ENCODE results near the gene GTF2E1. TPM values are rescaled to one million over a fixed set of nuclear protein-coding genes. Genes with fewer than 3 reads are reported as not detected.
"Not testable (repeated sequence)": the region's sequence is repeated elsewhere in the genome, so short reads cannot be mapped to it uniquely, and the experiment has no call there.

The GTF2E1 gene
- total RNA-seq (2014; rRNA removed; shearing (Covaris generic); ENCODE audit: low replicate concordance): 14.5 and 33.2 TPM in 2 replicates

DNA sequence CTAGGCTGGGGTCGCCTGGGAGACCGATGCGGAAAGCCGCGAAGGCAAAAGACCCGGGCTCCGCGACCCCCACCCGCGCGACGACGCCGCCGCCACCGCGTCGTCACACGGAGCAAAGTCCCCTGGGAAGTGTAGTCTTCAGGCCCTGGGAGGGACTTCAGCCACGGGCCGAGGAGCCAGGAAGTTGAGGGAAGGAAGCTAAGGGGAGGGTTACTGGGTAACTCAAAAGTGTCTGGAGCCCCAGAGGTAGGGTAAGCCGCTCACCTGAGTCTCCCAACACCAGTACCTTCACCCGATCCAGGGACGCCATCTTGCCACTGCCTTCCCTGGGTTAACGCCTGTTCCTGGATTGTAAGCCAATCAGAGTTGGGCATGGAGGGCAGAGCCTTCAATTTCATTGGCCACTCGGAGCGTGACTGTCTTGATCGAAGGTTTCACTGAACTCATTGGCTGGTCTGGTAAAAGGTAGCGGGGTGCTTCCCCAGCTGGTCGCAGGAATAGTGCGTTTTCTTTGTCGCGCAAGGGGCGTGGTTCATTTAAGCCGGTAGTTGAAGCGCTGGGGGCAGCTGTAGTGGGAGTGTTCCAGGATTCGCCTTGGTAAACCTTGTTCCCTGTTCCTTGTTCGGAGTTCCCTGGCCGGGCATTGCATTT lies at the start of gene GTF2E1, which contains the start of gene RABL3:
TSS of gene GTF2E1 (plus strand) at position 547 of the 651 bp plus-strand sequence. CDS start 7,809 bp downstream, outside the sequence.
TSS of gene RABL3 (minus strand) at position 319 of the 651 bp plus-strand sequence. CDS start at position 310, 9 bp downstream.
- DNase-seq (ENCODE audit: low read depth): peak; percentile 97
- in situ Hi-C loops (cut with HindIII; ENCODE audit: low pct_unique_long_range_greater_than_20kb, low sequenced_read_pairs): no loop called here

DNA sequence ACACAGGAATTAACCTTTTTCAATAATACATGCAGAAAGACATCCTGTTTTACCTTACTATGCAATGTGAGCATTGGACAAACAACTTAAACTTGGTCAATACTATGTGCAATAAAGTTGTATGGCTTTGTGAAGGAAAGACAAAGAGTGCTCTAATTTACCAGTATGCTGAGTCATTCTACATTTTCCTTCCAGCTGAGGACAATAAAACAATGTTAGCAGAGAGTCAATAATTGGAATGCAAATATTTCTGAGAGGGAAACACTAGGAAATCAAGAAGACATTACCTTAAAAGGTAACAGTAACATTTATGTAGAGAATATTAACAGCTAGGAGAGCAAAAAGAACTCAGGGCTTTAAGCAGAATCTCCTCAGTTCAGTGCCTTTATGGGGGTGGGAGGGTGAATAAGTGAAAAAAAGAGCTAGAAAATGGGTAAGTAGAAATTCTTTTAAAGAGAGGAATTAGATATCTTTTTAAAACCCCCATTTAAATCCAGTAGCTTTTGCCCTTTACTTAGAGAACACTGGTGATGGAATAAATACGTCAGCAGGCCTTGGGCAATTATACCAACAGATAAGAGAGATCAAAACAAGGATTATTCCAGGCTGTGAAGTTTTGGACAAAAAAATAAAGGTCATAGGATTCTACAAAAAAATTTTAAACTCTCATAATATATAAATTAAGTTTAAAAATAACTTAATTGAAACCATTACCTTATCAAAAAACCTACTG lies 48.9 kb upstream of the GTF2E1 start:
- in situ Hi-C loops (cut with HindIII; ENCODE audit: low pct_unique_long_range_greater_than_20kb, low sequenced_read_pairs): no loop called here
- DNase-seq (ENCODE audit: low read depth): peak; percentile 10

DNA sequence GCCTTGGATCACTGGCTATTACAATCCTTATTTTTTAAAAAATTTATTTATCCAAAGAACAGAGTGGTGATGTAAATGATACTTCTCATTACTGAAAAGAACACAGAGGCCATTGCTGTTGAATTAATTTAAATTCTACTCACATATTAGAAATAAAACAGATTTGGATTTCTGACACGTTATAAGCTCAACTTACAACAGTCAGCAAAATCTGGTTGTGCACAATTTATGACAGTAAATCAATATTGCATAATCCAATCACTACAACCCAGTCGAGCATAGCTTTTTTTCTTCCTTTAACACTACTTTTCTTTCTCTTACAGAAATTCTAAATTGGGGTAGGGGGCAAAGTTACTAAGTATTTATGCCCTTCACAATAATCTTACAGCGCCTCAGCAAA lies 43.2 kb upstream of the GTF2E1 start:
- no peak for DNase-seq (ENCODE audit: low read depth)
- in situ Hi-C loops (cut with HindIII; ENCODE audit: low pct_unique_long_range_greater_than_20kb, low sequenced_read_pairs): no loop called here

DNA sequence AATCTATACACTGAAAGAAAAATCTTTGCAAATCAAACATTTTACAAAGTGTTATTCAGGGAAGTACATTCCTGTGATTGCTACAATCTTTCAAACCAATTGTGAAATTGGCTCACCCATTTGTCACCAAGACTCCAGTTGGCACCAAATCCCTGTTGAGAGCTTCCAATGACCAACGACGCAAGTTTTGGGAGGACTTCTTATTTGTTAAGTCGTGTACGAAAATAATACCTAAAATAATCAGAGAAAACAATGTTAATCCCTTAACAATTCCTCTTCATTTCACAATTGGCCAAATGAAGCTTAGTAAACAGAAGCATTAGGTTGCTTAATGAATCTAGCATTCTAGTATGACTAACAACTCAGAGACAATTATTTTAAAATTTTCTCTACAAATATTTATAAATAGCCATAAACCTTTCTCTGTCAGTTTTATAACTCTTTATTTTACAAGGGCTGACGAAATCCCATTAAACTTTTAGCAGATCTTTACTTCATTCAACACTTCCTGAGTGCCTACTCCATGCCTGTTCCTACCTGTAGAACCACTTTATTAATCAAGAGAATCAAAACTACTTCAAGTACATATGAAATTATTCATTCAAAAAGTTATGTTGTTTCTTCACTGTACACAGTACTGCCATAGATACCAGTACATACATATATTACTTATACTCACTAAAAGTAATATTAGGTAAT lies 36.5 kb upstream of the GTF2E1 start:
- in situ Hi-C loops (cut with HindIII; ENCODE audit: low pct_unique_long_range_greater_than_20kb, low sequenced_read_pairs): no loop called here
- no peak for DNase-seq (ENCODE audit: low read depth)

DNA sequence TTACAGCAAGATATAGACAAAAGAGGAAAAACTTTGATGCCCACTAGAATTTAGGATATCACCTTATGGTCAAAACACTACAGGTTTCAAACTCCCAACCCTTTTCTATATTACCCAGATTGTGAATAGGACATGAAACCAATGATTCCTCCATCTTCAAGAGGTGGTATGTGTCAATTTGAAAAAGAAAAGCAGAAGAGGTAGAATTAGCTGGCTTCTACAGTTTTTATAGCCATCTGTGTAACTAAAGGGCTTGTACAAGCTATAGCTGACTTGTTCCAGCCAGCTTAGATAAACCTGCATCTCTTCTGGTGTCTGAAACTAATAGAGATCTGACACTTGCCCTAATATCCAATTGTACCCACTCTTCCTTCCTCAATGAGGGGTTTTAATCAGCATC lies 35.6 kb upstream of the GTF2E1 start:
- in situ Hi-C loops (cut with HindIII; ENCODE audit: low pct_unique_long_range_greater_than_20kb, low sequenced_read_pairs): no loop called here
- DNase-seq (ENCODE audit: low read depth): no peak

DNA sequence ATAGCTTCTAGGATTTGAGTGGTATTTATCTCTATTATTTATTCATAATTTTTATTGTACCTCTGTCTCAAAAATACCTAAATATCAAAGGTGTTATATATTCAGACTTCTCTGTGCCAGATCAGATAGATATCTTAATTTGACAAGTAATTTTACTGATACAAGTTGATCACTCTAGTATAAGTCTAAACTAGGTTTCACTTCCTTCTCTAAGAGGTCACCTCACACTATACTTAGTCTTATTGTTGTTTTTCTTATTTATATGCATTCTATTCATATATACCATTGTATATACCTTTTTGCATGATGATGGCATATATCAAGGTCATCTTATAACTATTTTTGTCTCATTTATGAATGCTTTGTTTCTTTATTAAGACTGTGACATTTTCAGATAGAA lies 34.1 kb upstream of the GTF2E1 start:
- DNase-seq (ENCODE audit: low read depth): no peak
- in situ Hi-C loops (cut with HindIII; ENCODE audit: low pct_unique_long_range_greater_than_20kb, low sequenced_read_pairs): no loop called here

DNA sequence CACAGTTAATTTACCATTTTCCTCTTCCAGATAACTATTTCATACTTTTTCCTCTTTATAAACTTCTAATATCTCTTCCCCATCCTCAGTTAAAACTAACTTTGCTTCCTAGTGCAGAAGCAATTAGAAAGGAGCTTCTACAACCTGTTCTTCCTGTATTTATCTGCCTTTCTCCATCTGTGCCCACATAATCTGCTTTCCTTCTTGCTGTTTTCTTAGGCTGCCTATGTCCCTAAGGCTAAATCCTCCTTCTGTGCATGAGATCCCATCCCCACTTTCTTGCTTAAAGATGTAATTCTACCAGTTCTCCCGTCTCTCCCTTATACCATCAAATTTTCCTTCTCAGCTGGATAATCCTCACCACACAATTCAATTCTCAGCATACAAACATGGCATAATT lies 32.2 kb upstream of the GTF2E1 start:
- in situ Hi-C loops (cut with HindIII; ENCODE audit: low pct_unique_long_range_greater_than_20kb, low sequenced_read_pairs): no loop called here
- DNase-seq (ENCODE audit: low read depth): no peak

DNA sequence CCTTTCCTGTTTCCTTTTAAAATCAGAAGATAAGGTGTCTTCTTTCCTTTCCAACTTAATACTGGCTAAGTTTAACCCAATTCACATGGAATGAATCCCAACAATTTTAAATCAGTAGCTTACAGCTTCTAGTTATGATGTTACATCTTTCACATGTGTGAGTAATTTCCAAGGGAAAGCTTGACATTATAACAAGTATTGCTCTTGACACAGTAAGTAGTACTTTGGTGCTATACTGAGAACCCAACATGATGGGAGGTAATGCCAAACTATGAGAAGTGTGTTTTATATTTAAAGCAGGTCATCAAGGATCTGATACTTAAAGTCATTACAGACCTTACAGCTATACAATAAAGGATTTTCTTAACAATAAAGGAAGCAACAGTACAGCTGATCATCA lies 29.3 kb upstream of the GTF2E1 start:
- in situ Hi-C loops (cut with HindIII; ENCODE audit: low pct_unique_long_range_greater_than_20kb, low sequenced_read_pairs): no loop called here
- no peak for DNase-seq (ENCODE audit: low read depth)

DNA sequence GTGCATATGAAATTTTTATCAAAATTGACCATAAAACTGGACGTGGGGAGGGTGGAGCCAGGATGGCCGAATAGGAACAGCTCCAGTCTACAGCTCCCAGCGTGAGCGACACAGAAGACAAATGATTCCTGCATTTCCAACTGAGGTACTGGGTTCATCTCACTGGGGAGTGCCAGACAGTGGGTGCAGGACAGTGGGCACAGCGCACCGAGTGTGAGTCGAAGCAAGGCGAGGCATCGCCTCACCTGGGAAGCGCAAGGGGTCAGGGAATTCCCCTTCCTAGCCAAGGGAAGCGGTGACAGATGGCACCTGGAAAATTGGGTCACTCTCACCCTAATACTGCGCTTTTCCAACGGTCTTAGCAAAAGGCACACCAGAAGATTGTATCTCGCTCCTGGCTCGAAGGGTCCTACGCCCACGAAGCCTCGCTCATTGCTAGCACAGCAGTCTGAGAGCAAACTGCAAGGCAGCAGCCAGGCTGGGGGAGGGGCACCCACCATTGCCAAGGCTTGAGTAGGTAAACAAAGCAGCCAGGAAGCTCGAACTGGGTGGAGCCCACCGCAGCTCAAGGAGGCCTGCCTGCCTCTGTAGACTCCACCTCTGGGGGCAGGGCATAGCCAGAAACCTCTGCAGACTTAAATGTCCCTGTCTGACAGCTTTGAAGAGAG lies 23.2 kb upstream of the GTF2E1 start:
- in situ Hi-C loops (cut with HindIII; ENCODE audit: low pct_unique_long_range_greater_than_20kb, low sequenced_read_pairs): not testable (repeated sequence)
- DNase-seq (ENCODE audit: low read depth): peak; percentile 36

DNA sequence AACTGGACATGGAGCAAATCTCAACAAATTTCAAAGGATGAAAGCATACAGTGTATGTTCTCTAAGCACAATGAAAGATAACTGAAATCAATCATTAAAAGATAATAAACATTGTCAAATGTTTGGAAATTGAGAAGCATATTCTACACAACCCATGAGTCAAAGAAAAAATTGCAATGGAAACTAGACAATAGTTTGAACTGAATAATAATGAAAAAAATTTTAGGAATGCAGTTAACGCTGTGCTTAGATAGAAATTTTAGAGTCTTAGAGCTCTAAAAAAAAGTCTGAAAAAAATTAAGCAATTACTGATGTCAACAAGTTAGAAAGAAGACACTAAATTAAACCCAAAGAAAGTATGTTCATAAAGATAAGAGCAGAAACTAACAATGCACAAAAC lies 15.8 kb upstream of the GTF2E1 start:
- in situ Hi-C loops (cut with HindIII; ENCODE audit: low pct_unique_long_range_greater_than_20kb, low sequenced_read_pairs): no loop called here
- DNase-seq (ENCODE audit: low read depth): no peak

DNA sequence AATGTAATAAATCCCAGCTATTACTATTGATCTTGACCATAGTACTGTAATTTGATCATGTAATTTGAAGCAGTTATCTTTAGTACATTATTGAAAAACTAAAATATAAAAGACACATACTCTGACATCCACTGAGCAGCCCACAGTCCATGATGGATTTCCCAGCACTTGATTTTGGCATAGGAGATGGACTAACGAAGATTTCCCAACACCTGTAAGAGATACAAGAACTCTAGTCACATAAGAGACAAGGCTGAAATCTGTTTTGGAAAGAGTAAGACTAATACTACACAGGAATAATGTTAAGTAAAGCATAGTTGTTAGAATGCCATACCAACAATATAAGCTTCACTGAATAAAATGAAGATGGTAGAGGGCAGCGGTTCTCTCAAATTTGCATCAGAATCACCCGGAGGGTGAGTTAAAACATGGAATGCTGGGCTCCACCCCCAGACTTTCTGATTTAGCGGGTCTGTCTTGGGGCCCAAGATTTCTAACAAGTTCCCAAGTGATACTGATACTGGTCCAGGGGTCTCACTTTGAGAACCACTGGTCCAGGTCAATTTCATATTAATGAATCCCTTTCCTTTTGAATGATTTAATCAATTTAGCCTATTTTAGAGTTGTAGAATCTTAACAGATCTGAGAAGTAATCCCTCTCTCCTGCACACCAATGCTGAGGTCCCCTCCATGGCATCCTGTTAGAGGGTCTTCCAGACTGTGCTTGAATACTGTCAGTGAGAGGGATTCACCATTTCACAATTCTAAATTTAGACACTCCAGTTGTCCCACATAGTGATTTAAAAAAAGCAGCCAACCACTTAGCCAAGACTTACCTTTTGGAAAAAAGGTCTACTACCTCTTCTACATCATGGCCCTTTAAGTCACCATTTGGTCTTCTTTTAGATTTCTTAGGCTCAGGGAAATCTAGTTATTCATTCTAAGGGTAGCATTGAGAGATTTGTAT lies 11.7 kb upstream of the GTF2E1 start:
- in situ Hi-C loops (cut with HindIII; ENCODE audit: low pct_unique_long_range_greater_than_20kb, low sequenced_read_pairs): no loop called here
- DNase-seq (ENCODE audit: low read depth): no peak

DNA sequence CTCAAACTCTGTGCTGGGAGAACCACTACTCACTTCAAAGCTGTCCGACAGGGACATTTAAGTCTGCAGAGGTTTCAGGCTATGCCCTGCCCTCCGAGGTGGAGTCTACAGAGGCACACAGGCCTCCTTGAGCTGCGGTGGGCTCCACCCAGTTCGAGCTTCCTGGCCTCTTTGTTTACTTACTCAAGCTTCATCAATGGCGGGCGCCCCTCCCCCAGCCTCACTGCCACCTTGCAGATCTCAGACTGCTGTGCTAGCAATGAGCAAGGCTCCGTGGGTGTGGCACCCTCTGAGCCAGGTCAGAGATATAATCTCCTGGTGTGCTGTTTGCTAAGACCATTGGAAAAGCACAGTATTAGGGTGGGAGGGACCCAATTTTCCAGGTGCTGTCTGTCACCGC lies 4.5 kb upstream of the GTF2E1 start:
- DNase-seq (ENCODE audit: low read depth); in situ Hi-C loops (cut with HindIII; ENCODE audit: low pct_unique_long_range_greater_than_20kb, low sequenced_read_pairs): not testable (repeated sequence)

DNA sequence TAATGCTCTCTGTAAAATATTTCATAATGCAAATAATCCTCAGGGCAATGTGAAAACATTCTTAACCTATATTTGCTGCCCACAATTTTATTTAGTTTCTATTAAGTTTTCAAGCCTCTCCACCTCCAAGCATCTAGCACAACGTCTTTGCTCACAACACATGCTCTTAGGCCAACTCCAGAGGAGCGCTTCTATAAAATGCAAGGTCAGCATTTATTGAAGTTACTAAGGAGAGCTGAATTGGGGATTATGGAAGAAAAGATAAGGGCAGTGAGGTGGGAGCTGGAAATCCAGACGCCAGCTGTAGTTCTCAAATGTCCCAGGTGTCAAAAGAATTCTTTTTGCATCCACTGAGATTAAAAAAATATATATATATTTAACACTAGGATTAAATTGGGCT lies 1.2 kb upstream of the GTF2E1 start:
- in situ Hi-C loops (cut with HindIII; ENCODE audit: low pct_unique_long_range_greater_than_20kb, low sequenced_read_pairs): no loop called here
- no peak for DNase-seq (ENCODE audit: low read depth)

DNA sequence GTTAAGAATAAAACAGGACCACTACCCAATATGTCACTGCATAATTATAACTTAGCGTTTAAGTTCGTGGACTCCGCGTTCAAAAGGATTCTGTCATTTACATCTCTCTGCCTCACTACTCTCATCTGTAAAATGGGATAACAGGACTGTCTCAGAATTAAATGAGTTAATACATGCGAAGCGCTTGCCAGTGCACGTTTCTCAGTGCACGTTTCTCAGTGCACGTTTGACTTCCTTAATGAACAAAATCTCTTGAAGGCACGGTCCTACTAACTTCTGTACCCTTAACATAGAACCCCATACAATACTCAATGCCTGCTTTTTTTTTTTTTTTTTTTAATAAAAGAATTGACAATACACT lies 727 bp upstream of the GTF2E1 start:
- in situ Hi-C loops (cut with HindIII; ENCODE audit: low pct_unique_long_range_greater_than_20kb, low sequenced_read_pairs): no loop called here

DNA sequence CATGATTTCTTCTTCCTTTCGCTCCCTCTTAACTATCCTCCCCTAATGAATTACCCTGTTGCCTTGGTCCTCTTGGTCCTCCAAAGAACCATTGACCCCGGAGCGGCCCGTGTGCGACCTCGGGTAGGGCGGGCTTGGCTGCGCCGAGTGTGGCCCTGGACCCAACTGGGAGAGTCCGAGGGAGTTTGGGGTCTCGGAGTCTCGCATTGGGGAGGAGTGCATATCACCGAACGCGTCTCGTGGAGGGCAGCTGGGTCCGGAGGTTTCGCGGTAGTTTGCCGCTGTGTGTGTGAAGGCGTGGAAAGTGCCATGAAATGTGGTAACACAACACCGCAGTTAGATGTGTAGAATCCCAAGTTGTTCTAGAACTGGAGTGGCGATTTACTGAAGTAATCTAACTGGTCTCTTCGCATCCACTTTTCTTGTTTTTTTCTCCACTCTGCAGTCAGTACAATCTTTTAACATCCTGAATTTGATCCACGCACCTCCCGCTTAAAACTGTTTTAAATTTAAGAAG lies 363 bp downstream of the GTF2E1 start:
- no peak for DNase-seq (ENCODE audit: low read depth)
- in situ Hi-C loops (cut with HindIII; ENCODE audit: low pct_unique_long_range_greater_than_20kb, low sequenced_read_pairs): no loop called here

More for the DNA sequence above, 727 bp upstream of the GTF2E1 start:
- DNase-seq (ENCODE audit: low read depth): no peak

DNA sequence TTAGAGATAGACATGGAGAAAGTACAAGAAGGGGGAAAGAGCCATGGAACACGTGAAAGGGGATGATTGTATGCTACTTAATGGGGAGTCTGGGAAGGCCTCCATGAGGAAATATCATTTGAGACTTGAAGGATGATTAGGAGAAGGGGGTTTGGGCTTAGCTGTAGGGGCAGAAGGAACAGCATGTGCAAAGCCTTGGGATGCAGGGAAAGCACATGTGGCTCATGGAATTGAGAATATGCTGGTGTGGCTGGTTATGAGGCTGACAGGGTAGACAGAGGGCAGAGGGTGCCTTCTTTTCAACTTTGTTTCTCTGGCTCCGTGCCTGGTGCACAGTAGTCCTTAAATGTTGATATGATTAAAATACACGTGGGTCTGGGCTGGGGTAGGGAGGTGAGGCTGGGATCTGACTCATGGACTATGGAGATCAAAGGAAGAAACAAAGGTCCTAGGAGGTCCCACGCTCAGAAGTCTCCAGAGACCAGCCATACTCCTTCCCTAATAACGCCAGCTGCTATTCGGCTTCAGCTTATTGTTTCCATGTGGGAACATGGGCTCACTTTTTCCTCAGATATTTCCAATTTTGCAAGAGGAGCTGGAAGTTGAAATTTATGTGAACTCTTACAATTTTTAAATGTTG lies 1.1 kb downstream of the GTF2E1 start:
- in situ Hi-C loops (cut with HindIII; ENCODE audit: low pct_unique_long_range_greater_than_20kb, low sequenced_read_pairs): no loop called here
- no peak for DNase-seq (ENCODE audit: low read depth)

DNA sequence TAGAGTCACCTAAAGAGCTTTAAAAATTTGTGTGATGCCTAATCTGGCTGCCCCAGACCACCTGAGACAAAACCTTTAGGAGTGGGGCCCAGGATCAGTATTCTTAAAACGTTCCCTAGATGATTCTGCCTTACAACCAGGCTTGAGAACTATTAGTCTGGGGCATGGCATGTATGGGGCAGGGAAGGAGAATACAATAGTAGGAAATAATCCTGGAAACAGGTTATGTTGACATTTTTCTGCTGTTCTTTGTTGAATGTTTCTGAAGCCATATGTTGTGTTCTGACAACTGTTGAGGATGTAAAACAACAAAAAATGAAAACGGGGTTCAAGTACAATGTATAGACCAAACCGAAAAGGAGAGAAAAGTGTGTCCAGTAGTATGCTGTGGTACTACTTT lies 2.9 kb downstream of the GTF2E1 start:
- DNase-seq (ENCODE audit: low read depth): no peak
- in situ Hi-C loops (cut with HindIII; ENCODE audit: low pct_unique_long_range_greater_than_20kb, low sequenced_read_pairs): no loop called here

Data from Caki2 (cell line).